Common myeloid progenitor, CD34-positive (primary cell): Measurements from ENCODE around the gene SLC46A1.

Experiments used
- CTCF ChIA-PET: fragments of 350-600 bp; sonication (Branson Sonifier 250); formaldehyde crosslinking; loops from one replicate; lab custom pipeline; 2021; ENCODE audit warnings: antibody characterized with exemption; lab: Charles Lee
- POLR2A ChIA-PET: fragments of 350-600 bp; sonication (Branson Sonifier 250); formaldehyde crosslinking; loops from one replicate; lab custom pipeline; 2021; ENCODE audit warnings: antibody characterized with exemption; lab: Charles Lee
- DNase-seq, 3 donors: peaks; one replicate each; pipeline versions ENCODE4 v3.0.0 to v3.0.0-alpha.2; 2013
- H3K27ac ChIP-seq, 2 experiments: 1 replicate in 1 of 2; 2 replicates in 1 of 2; pipeline ENCODE4 v1.7.0; 2013; ENCODE audit warnings: inconsistent platforms in 2 of 2, low read length in 2 of 2, mild to moderate bottlenecking in 2 of 2, low read depth in 1 of 2, moderate library complexity in 1 of 2; ENCODE audit not compliant: severe bottlenecking in 2 of 2, insufficient read depth in 1 of 2, poor library complexity in 1 of 2
- H3K27me3 ChIP-seq, 5 experiments: replicated peaks in 2 of 5; 1 replicate in 3 of 5; 2 replicates in 2 of 5; pipeline versions ENCODE4 v1.6.1 to v1.7.0; 2013; ENCODE audit warnings: low read length in 4 of 5, mild to moderate bottlenecking in 2 of 5, moderate library complexity in 2 of 5, inconsistent platforms in 1 of 5; ENCODE audit not compliant: insufficient read depth in 5 of 5, control insufficient read depth in 4 of 5
- H3K36me3 ChIP-seq, 4 experiments: 1 replicate in 2 of 4; 2 replicates in 2 of 4; pipeline versions ENCODE4 v1.6.1 to v1.7.0; 2013; ENCODE audit warnings: low read length in 3 of 4, control low read depth in 1 of 4, mild to moderate bottlenecking in 1 of 4; ENCODE audit not compliant: control insufficient read depth in 4 of 4, insufficient read depth in 4 of 4
- H3K4me1 ChIP-seq, 4 experiments: 1 replicate in 3 of 4; 2 replicates in 1 of 4; pipeline versions ENCODE4 v1.6.1 to v1.7.1; 2013; ENCODE audit warnings: low read length in 3 of 4, mild to moderate bottlenecking in 3 of 4, control low read depth in 1 of 4, inconsistent platforms in 1 of 4, moderate library complexity in 1 of 4; ENCODE audit not compliant: control insufficient read depth in 4 of 4, insufficient read depth in 4 of 4; ENCODE audit errors: control extremely low read depth in 1 of 4
- H3K4me3 ChIP-seq, 7 experiments: 1 replicate in 4 of 7; 2 replicates in 3 of 7; pipeline versions ENCODE4 v1.5.1 to v1.7.0; 2013; ENCODE audit warnings: mild to moderate bottlenecking in 7 of 7, low read length in 6 of 7, moderate library complexity in 6 of 7, inconsistent platforms in 2 of 7, low read depth in 2 of 7, control low read depth in 1 of 7; ENCODE audit not compliant: insufficient read depth in 4 of 7, control insufficient read depth in 1 of 7; ENCODE audit errors: extremely low read depth in 1 of 7
- H3K9me3 ChIP-seq, 5 experiments: 1 replicate in 4 of 5; 2 replicates in 1 of 5; pipeline versions ENCODE4 v1.6.1 to v1.7.1; 2013; ENCODE audit warnings: low read length in 4 of 5, mild to moderate bottlenecking in 2 of 5, inconsistent platforms in 1 of 5, low read depth in 1 of 5, moderate library complexity in 1 of 5; ENCODE audit not compliant: control insufficient read depth in 4 of 5, insufficient read depth in 2 of 5; ENCODE audit errors: control extremely low read depth in 1 of 5
- WGBS: methylation state at CpG from one replicate; pipeline ENCODE4 v1.1.5; 2013; ENCODE audit not compliant: insufficient coverage; 5-methylcytosine and 5-hydroxymethylcytosine counted together

Gene SLC46A1

GRCh38 chr17:28398280-28398981, 7.6 kb downstream of the SLC46A1 start:
- Histone ChIP-seq H3K36me3 (peaks cover 0 to 53% (median 8%) of the 10 kb centered on the region in 4 experiments), H3K4me3 (no peak overlapping the region), H3K27ac (no peak overlapping the region), H3K9me3 (no peaks in the 10 kb centered on the region), H3K27me3 (no peaks in the 10 kb centered on the region), H3K4me1 (peaks cover 0 to 13% (median 5%) of the 10 kb centered on the region in 4 experiments)
- POLR2A ChIA-PET, result no interaction called here
- WGBS, result 95% methylated on average over 6 of the region's 6 CpGs
- CTCF ChIA-PET, result interaction anchor here (1.1 kb wide), 1 partner anchor 26 kb away, joined by 3 read pairs; no protein-coding TSS in a partner anchor
- no peak for DNase-seq

DNA sequence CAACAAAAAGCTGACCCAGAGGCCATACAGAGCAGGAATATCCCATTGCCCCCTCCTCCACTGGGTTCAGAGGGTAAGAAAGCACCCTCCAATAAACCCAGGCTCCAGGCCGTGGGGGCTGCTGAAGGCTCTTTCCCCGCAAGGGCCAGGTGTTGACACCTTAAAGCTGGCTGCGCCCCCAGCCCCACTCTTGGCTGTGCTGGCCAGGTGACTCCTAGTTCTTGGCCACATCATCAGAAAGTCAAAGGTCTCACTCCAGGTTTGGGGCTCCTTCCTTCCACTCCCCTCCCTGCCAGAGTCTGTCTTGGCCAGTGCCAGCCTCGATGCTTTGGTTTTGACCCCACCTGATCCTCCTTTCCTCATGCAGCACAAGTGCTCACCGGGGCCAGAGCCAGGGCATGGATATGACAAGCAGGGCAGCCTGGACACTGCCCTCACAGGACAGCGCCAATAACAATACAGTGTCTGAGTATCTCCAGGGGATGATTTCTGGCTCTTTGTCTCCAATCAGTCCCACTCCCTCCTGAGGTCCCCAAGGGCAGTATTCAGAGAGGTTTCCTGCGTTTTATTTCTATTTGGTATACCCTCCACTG, 8.2 kb downstream of the SLC46A1 start:
- no peaks in the 10 kb centered on the region for H3K9me3 ChIP-seq
- H3K36me3 ChIP-seq, result peaks cover 0 to 56% (median 10%) of the 10 kb centered on the region in 4 experiments
- H3K27me3 ChIP-seq, result peaks cover 0 to 1% (median 0%) of the 10 kb centered on the region in 5 experiments
- 89% methylated on average over 7 of the region's 7 CpGs for WGBS
- H3K4me1 ChIP-seq, result peaks cover 0 to 9% (median 4%) of the 10 kb centered on the region in 4 experiments
- POLR2A ChIA-PET, result no interaction called here
- no peak overlapping the region for H3K27ac ChIP-seq
- H3K4me3 ChIP-seq, result no peak overlapping the region
- CTCF ChIA-PET, result no interaction called here
- DNase-seq, result no peak

DNA sequence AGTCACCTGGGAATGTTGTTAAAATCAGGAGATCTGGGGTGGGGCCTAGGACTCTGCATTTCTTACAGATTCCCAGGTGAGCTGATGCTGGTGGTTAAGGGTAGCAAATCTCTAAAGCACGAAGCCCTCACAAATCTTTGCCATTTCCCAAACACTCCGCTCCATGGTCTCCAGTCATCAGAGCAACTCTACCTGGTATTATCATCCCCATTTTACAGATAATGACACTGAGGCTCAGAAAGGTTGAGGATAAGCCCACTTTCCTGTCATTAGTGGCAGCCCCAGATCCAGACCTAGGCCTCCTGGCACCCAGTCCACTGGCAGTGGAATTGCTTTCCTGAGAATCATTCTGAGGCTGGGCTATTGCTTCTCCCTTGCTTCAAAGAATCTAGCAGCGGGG, 8.7 kb downstream of the SLC46A1 start:
- H3K27ac ChIP-seq, result no peak overlapping the region
- peaks cover 0 to 1% (median 0%) of the 10 kb centered on the region in 5 experiments for H3K27me3 ChIP-seq
- H3K4me1 ChIP-seq, result peaks cover 0 to 4% (median 2%) of the 10 kb centered on the region in 4 experiments
- 100% methylated on average over 1 of the region's 3 CpGs for WGBS
- ChIA-PET CTCF (no interaction called here), POLR2A (no interaction called here)
- DNase-seq, result no peak
- H3K9me3 ChIP-seq, result no peaks in the 10 kb centered on the region
- H3K4me3 ChIP-seq, result no peak overlapping the region
- H3K36me3 ChIP-seq, result peaks cover 0 to 61% (median 13%) of the 10 kb centered on the region in 4 experiments

GRCh38 chr17:28396635-28397239, 9.3 kb downstream of the SLC46A1 start:
- no peak for DNase-seq
- Histone ChIP-seq H3K4me3 (no peak overlapping the region), H3K36me3 (peaks cover 0 to 63% (median 13%) of the 10 kb centered on the region in 4 experiments), H3K27ac (no peak overlapping the region), H3K9me3 (no peaks in the 10 kb centered on the region), H3K27me3 (peaks cover 0 to 1% (median 0%) of the 10 kb centered on the region in 5 experiments), H3K4me1 (no peaks in the 10 kb centered on the region)
- 76% methylated on average over 5 of the region's 6 CpGs for WGBS
- ChIA-PET CTCF (interaction anchor here (1.8 kb wide), 1 partner anchor 20 kb away, joined by 8 read pairs; no protein-coding TSS in a partner anchor), POLR2A (no interaction called here)

DNA sequence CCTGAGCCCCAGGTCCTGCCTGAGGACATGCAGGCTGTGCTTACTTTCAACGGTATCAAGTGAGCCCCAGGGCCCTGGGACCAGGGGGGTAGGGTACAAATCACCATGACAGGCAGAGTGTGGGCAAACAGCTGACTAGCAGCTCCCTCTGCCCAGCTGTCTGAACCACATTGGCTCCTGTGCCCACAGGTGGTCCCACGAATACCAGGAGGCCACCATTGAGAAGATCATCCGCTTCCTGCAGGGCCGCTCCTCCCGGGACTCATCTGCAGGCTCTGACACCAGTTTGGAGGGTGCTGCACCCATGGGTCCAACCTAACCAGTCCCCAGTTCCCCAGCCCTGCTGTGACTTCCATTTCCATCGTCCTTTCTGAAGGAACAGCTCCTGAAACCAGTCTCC, 10.0 kb downstream of the SLC46A1 start:
- H3K4me1 ChIP-seq, result no peaks in the 10 kb centered on the region
- peaks cover 0 to 1% (median 0%) of the 10 kb centered on the region in 5 experiments for H3K27me3 ChIP-seq
- WGBS, result 87% methylated on average over 6 of the region's 6 CpGs
- H3K9me3 ChIP-seq, result no peaks in the 10 kb centered on the region
- no peak overlapping the region for H3K27ac ChIP-seq
- H3K4me3 ChIP-seq, result no peak overlapping the region
- CTCF ChIA-PET, result interaction anchor here (1.8 kb wide), 1 partner anchor 21 kb away, joined by 8 read pairs; no protein-coding TSS in a partner anchor
- POLR2A ChIA-PET, result no interaction called here
- H3K36me3 ChIP-seq, result peaks cover 0 to 68% (median 15%) of the 10 kb centered on the region in 4 experiments
- no peak for DNase-seq

GRCh38 chr17:28395426-28395825, 10.6 kb downstream of the SLC46A1 start:
- 90% methylated on average over 1 of the region's 2 CpGs for WGBS
- no peaks in the 10 kb centered on the region for H3K9me3 ChIP-seq
- H3K4me3 ChIP-seq, result no peak overlapping the region
- peaks cover 0 to 73% (median 16%) of the 10 kb centered on the region in 4 experiments for H3K36me3 ChIP-seq
- peaks cover 0 to 1% (median 0%) of the 10 kb centered on the region in 5 experiments for H3K27me3 ChIP-seq
- POLR2A ChIA-PET, result no interaction called here
- CTCF ChIA-PET, result interaction anchor here (1.8 kb wide), 1 partner anchor 21 kb away, joined by 8 read pairs; no protein-coding TSS in a partner anchor
- no peak overlapping the region for H3K27ac ChIP-seq
- no peak for DNase-seq
- H3K4me1 ChIP-seq, result no peaks in the 10 kb centered on the region
